ENCODE data around the gene GPRC5A.
A peak's percentile ranks its signal among the peaks of the same experiment; 100 is the strongest.

The GPRC5A gene

DNA sequence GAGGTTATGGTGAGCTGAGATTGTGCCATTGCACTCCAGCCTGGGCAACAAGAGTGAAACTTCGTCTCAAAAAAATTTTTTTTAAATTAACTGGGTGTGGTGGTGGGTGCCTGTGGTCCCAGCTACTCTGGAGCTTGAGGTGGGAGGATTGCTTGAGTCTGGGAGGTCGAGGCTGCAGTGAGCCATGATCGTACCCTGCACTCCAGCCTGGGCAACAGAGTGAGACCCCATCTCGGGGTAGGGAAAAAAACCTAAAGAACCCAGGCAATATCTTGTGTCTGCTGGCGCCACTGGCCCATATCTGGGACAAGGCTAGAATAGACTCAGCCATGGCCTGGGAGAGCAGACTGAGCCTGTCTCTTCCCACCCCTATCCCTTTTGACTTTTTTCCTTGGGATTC lies 9.1 kb upstream of the GPRC5A start:
- Mint-ChIP-seq H3K36me3 (ENCODE audit: low read depth) (no peaks in the 10 kb centered on the region), H3K27me3 (ENCODE audit: low read depth, poor library complexity) (peaks cover 37% of the 10 kb centered on the region), H3K27ac (no peak overlapping the region), H3K4me3 (no peak overlapping the region), H3K4me1 (peaks cover 27% of the 10 kb centered on the region), H3K9me3 (no peaks in the 10 kb centered on the region)
- DNase-seq: no peak
- TF ChIP-seq, protein P1, sequence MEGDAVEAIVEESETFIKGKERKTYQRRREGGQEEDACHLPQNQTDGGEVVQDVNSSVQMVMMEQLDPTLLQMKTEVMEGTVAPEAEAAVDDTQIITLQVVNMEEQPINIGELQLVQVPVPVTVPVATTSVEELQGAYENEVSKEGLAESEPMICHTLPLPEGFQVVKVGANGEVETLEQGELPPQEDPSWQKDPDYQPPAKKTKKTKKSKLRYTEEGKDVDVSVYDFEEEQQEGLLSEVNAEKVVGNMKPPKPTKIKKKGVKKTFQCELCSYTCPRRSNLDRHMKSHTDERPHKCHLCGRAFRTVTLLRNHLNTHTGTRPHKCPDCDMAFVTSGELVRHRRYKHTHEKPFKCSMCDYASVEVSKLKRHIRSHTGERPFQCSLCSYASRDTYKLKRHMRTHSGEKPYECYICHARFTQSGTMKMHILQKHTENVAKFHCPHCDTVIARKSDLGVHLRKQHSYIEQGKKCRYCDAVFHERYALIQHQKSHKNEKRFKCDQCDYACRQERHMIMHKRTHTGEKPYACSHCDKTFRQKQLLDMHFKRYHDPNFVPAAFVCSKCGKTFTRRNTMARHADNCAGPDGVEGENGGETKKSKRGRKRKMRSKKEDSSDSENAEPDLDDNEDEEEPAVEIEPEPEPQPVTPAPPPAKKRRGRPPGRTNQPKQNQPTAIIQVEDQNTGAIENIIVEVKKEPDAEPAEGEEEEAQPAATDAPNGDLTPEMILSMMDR (IDR thresholded peaks at IDR 0.05): no peak

DNA sequence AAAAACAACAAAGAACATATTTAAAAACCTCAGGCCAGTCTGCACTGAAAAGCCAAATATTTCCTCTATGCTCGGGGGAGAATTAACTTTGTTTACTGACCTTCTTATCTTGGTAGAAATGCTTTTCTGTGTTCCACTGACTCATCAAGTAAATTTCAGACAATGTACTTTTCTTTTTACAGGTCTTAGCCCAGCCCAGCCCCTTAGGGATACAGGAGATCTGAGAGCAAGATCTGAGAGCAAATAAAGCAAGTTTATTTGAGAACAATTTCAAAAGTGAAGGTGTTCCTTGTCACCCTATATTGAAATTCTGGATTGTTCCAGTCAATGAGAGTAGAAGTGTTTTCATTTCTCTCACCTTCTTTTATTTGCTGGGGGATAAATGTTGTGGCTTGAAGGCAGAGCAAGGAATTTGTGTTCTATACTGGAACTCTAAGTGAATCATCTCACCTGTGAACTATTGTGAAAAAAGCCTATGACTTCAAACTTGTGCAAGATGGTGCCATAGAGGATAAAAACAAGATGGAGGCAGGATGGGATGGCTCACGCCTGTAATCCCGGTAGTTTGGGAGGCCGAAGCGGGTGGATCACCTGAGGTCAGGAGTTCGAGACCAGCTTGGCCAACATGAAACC lies 7.9 kb upstream of the GPRC5A start:
- Mint-ChIP-seq H3K9me3 (no peaks in the 10 kb centered on the region), H3K27me3 (ENCODE audit: low read depth, poor library complexity) (peaks cover 49% of the 10 kb centered on the region), H3K4me1 (peaks cover 27% of the 10 kb centered on the region), H3K4me3 (no peak overlapping the region), H3K36me3 (ENCODE audit: low read depth) (no peaks in the 10 kb centered on the region), H3K27ac (peak overlapping the region; percentile 22)
- DNase-seq: no peak
- TF ChIP-seq, protein P1 (IDR thresholded peaks at IDR 0.05): no peak

DNA sequence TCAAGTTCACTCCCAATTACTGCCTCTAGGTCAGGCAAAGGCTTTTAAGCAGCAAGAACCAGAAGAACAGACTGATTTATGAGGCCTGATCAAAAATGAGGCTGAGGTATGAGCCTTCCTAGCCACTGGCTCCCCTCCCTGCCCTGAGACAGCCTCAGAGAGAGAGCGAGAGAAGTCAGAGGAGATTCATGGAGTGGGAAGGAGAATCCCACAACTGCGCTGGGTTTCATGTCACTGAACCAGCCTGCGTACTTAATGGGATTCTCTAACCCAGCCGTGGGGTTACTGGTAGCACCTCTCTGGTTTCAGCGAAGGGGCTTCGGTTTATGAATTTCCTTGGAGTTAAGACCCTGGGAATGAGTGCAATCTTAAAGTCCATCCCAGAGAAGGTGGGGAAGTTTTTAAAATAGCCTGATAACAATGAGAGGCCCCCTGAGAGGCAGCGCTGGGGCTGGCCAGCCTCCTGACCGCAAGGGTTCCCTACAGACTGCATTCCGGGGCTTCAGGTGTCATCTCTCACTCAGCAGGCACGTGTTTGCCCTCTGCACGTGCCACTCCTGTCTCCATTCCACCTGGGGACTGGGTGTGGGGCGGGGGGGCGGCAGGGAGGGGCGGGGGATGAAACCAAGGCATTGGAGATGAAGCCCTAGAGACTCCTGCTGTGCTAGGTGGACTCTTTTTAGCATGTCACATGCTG lies 6.1 kb upstream of the GPRC5A start:
- Mint-ChIP-seq H3K36me3 (ENCODE audit: low read depth) (no peaks in the 10 kb centered on the region), H3K27me3 (ENCODE audit: low read depth, poor library complexity) (peaks cover 67% of the 10 kb centered on the region), H3K27ac (no peak overlapping the region), H3K4me3 (peak overlapping the region; percentile 55), H3K9me3 (no peaks in the 10 kb centered on the region), H3K4me1 (peaks cover 33% of the 10 kb centered on the region)
- peak; percentile 15 for DNase-seq
- TF ChIP-seq, protein P1 (IDR thresholded peaks at IDR 0.05): no peak

DNA sequence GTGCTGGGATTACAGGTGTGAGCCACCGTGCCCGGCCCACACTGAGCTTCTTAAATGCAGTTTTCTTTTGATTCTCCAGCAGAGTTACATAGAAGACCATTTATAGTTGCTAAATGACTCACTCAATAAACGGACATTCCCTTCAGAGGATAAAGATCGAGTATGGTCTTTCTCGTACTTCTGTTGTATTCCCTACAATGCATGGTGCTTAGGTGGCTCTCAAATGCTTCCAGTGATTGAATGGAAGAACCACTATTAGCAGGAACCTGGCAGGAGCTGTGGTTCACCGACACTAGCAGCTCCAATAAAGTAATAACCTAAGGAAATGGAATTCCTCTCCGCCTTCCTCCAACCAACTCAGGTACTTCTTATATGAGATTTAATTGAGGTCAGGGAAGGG lies 3.9 kb upstream of the GPRC5A start:
- Mint-ChIP-seq H3K4me1 (peaks cover 49% of the 10 kb centered on the region), H3K27me3 (ENCODE audit: low read depth, poor library complexity) (peaks cover 83% of the 10 kb centered on the region), H3K4me3 (no peak overlapping the region), H3K27ac (no peak overlapping the region), H3K9me3 (no peaks in the 10 kb centered on the region), H3K36me3 (ENCODE audit: low read depth) (no peaks in the 10 kb centered on the region)
- TF ChIP-seq, protein P1 (IDR thresholded peaks at IDR 0.05): no peak
- DNase-seq: no peak

DNA sequence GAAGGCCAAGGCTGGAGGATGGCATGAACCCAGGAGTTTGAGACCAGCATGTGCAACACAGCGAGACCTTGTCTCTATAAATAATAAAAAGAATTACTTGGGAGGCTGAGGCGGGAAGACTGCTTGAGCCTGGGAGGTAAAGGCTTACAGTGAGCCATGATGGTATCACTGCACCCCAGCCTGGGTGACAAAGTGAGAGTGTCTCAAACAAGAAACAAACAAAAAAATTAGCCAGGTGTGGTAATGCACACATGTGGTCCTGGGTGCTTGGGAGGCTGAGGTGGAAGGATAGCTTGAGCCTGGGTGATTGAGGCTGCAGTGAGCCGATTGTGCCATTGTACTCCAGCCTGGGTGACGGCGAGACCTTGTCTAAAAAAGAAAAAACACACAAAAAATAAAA lies 1.7 kb upstream of the GPRC5A start:
- Mint-ChIP-seq H3K27ac (no peak overlapping the region), H3K4me3 (peak overlapping the region; percentile 85), H3K4me1 (peaks cover 50% of the 10 kb centered on the region), H3K36me3 (ENCODE audit: low read depth) (no peaks in the 10 kb centered on the region), H3K9me3 (no peaks in the 10 kb centered on the region), H3K27me3 (ENCODE audit: low read depth, poor library complexity) (peaks cover 93% of the 10 kb centered on the region)
- no peak for DNase-seq
- TF ChIP-seq, protein P1 (IDR thresholded peaks at IDR 0.05): no peak
